Thyroid gland (tissue), 4 donors: ENCODE data around the gene SEMA5B. TPM values are rescaled to one million over a fixed set of nuclear protein-coding genes. Genes with fewer than 3 reads are reported as not detected.

Experiments
- DNase-seq, 2 donors: peaks; one replicate each; pipeline ENCODE4 v3.0.0-alpha.2; 2019
- H3K27ac ChIP-seq, 3 donors: fragments of 200-600 bp; sonication (generic); 1 replicate in 2 of 3; 2 replicates in 1 of 3; pipeline ENCODE4 v1.5.1; 2016 to 2019; ENCODE audit warnings: mild to moderate bottlenecking in 1 of 3, moderate library complexity in 1 of 3
- H3K27me3 ChIP-seq: fragments of 200-600 bp; sonication (generic); one replicate; pipeline ENCODE4 v1.5.1; 2019
- H3K36me3 ChIP-seq, 2 donors: fragments of 200-600 bp; sonication (generic); one replicate each; pipeline ENCODE4 v1.5.1; 2016 to 2019
- H3K4me1 ChIP-seq, 2 donors: fragments of 200-600 bp; sonication (generic); one replicate each; pipeline ENCODE4 v1.5.1; 2017 to 2019
- H3K4me3 ChIP-seq, 3 donors: fragments of 200-600 bp; sonication (generic); replicated peaks in 1 of 3; 1 replicate in 2 of 3; 2 replicates in 1 of 3; pipeline ENCODE4 v1.5.1; 2016; ENCODE audit warnings: mild to moderate bottlenecking in 1 of 3
- H3K9me3 ChIP-seq: fragments of 200-600 bp; sonication (generic); one replicate; pipeline ENCODE4 v1.5.1; 2017
- POLR2A ChIP-seq, 2 donors: fragments of 450-650 bp; IDR thresholded peaks; one replicate each; pipeline ENCODE4 v1.6.1; 2017; ENCODE audit warnings: antibody characterized with exemption in 2 of 2, mild to moderate bottlenecking in 2 of 2, moderate library complexity in 1 of 2
- WGBS, 2 donors: methylation state at CpG; one replicate each; pipeline ENCODE4 v1.1.5; 2017; 5-methylcytosine and 5-hydroxymethylcytosine counted together
- intact Hi-C: fragments of 100-400 bp; cut with DNase I; formaldehyde crosslinking; loops from one replicate; pipeline ENCODE4 v1.15.1; 2023
- total RNA-seq, 4 donors: library from RNA; depleted of rRNA; stranded (reverse); fragments of >200 nt; gene quantifications; one replicate each; pipeline ENCODE4 v1.2.3, GENCODE V29; 2016
- TF ChIP-seq, protein P1 (sequence below), 6 experiments: fragments of 200-600 bp in 3 of 6; fragments of 450-650 bp in 3 of 6; sonication (generic) in 3 of 6; IDR thresholded peaks; one replicate each; pipeline ENCODE4 v1.5.1; 2016 to 2019; ENCODE audit warnings: antibody characterized with exemption in 6 of 6, mild to moderate bottlenecking in 2 of 6, inconsistent platforms in 1 of 6, moderate library complexity in 1 of 6

SEMA5B gene
- total RNA-seq, 4 donors from 2014 or later = 0.56 to 5.3 (median 0.63) TPM

DNA sequence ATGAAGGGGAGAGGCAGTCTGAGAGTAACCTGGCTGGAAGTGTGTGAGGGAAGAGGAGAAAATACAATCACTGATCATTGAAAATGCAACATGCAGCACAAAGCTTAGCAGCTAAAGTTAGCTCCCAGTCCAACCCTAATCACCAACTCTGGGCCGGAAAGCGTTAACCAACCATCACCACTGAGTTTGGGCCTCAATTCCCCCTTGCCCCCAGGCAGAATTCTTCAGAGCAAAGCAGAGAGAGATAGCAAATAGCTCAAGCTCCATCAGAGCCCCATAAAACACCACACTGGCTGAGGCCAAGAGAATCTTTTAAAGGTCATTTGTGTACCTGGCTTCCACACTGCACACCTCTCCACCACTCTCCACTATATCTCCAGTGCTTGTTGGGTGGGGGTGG lies 23.1 kb upstream of the SEMA5B start:
- TF ChIP-seq POLR2A (IDR thresholded peaks at IDR 0.05) = no peak
- TF ChIP-seq, protein P1, sequence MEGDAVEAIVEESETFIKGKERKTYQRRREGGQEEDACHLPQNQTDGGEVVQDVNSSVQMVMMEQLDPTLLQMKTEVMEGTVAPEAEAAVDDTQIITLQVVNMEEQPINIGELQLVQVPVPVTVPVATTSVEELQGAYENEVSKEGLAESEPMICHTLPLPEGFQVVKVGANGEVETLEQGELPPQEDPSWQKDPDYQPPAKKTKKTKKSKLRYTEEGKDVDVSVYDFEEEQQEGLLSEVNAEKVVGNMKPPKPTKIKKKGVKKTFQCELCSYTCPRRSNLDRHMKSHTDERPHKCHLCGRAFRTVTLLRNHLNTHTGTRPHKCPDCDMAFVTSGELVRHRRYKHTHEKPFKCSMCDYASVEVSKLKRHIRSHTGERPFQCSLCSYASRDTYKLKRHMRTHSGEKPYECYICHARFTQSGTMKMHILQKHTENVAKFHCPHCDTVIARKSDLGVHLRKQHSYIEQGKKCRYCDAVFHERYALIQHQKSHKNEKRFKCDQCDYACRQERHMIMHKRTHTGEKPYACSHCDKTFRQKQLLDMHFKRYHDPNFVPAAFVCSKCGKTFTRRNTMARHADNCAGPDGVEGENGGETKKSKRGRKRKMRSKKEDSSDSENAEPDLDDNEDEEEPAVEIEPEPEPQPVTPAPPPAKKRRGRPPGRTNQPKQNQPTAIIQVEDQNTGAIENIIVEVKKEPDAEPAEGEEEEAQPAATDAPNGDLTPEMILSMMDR (IDR thresholded peaks at IDR 0.05) = no peak
- 93 to 100% methylated on average over 2 of the region's 2 CpGs for WGBS, 2 donors
- H3K27ac ChIP-seq = no peak overlapping the region
- no peak for DNase-seq
- no peaks in the 10 kb centered on the region for H3K9me3 ChIP-seq
- H3K27me3 ChIP-seq = no peaks in the 10 kb centered on the region
- H3K4me3 ChIP-seq = no peak overlapping the region
- peaks cover 0 to 4% of the 10 kb centered on the region in 2 donors for H3K4me1 ChIP-seq
- H3K36me3 ChIP-seq = no peaks in the 10 kb centered on the region
- intact Hi-C loops = no loop called here

DNA sequence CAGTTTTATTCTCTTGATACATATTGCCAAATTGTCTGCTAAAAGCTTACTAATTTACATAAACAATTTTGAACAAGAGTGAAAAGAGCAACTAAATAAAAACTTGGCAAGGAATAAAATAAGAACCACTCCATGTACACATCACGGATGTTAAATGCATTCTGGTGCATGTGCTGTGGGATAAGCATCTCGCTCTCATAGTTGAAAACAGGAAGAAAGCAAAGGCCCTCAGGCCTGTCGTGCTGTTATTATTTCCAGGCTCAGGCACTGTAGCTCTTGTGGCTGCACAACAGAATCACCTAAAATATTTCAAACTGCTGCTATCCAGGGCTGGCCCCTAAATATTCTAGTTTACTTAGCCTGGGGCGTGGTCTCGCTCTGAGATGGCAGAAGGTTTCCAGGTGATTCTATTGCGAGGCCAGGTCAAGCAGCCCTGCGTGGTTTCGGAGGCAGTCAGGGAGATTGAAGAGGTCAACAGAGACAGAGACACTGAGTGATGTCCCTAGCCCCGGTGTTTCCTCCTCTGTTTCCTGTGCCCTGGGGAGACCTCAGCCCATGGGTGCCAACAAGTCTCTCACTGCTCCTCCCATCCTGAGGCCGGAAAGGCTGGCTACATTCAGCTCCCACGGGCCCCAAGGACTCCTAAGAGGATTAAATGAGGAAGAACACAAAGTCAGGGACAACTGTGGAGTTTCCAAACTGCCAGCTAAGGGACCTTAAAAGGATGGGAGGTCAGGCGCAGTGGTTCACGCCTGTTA lies 21.1 kb upstream of the SEMA5B start:
- TF ChIP-seq, protein P1 (IDR thresholded peaks at IDR 0.05) = no peak
- TF ChIP-seq POLR2A (IDR thresholded peaks at IDR 0.05) = no peak
- Histone ChIP-seq H3K27me3 (no peaks in the 10 kb centered on the region), H3K36me3 (no peaks in the 10 kb centered on the region), H3K4me1 (peaks cover 0 to 11% of the 10 kb centered on the region in 2 donors), H3K27ac (no peak overlapping the region), H3K4me3 (no peak overlapping the region), H3K9me3 (no peaks in the 10 kb centered on the region)
- intact Hi-C loops = no loop called here
- DNase-seq = no peak
- 75 to 80% methylated on average over 13 of the region's 13 CpGs for WGBS, 2 donors

DNA sequence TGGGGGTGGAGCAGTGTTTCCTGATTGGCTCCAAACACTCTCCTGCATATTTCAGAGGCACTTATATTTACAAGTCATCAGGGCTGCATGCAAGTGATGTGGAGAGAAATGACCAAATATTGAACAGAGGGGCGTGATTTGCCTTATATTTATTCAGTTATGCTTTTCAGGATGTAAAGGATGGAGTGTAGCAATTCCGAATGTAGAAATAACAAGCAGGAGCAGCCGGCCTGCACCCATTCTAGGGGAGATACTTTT lies 19.4 kb upstream of the SEMA5B start:
- intact Hi-C loops = no loop called here
- Histone ChIP-seq H3K36me3 (no peaks in the 10 kb centered on the region), H3K27me3 (no peaks in the 10 kb centered on the region), H3K9me3 (no peaks in the 10 kb centered on the region), H3K4me1 (peaks cover 6 to 17% of the 10 kb centered on the region in 2 donors), H3K4me3 (no peak overlapping the region), H3K27ac (no peak overlapping the region)
- TF ChIP-seq, protein P1 (IDR thresholded peaks at IDR 0.05) = no peak
- no peak for TF ChIP-seq POLR2A (IDR thresholded peaks at IDR 0.05)
- no peak for DNase-seq
- 89 to 92% methylated on average over 3 of the region's 3 CpGs for WGBS, 2 donors

DNA sequence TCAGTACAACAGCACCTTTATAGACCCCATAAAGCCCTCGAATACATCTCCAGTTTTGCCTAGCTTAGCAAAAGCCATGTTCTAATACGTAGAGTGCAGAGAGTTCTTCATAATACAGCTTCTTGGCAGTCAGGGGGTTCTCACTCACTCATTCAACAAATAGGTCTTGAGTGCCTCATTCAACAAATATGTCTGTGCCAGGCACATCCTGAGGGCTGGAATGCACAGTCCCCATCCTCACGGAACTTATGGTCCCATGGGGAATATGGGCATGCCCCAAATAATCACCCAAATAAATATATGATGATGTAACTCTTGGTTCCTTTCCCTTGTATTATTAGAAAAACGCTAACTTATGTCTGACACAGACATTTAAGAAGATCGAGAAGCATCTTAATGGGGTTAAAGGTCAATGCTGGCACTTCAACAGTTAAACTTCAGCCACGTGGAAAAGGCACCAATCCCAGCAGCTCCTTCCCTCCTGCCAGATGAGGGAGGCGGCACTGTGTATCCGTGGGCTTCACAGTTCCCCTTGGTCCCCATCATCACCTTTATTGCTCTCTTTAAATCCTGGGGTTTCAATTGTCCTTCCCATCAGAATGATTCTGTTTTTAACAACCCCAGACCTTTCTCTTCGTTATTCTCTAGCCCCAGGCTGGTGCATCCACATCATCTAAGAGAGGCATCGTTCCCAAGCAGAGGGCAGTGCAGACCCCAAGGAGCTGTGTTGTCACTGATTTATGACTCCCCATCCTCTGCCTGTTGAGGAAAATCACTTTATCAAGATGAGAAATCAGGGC lies 18.9 kb upstream of the SEMA5B start:
- no peaks in the 10 kb centered on the region for H3K36me3 ChIP-seq
- no peaks in the 10 kb centered on the region for H3K9me3 ChIP-seq
- H3K4me1 ChIP-seq = peaks cover 6 to 18% of the 10 kb centered on the region in 2 donors
- WGBS, 2 donors = 67 to 70% methylated on average over 10 of the region's 10 CpGs
- no peak for TF ChIP-seq POLR2A (IDR thresholded peaks at IDR 0.05)
- TF ChIP-seq, protein P1 (IDR thresholded peaks at IDR 0.05) = no peak
- no peak for DNase-seq
- H3K4me3 ChIP-seq = no peak overlapping the region
- intact Hi-C loops = no loop called here
- no peak overlapping the region for H3K27ac ChIP-seq
- no peaks in the 10 kb centered on the region for H3K27me3 ChIP-seq
